Fibroblast of the aortic adventitia (primary cell): ENCODE data around the gene LRRC17. TPM values are rescaled to one million over a fixed set of nuclear protein-coding genes. Genes with fewer than 3 reads are reported as not detected.
"Not testable (repeated sequence)": the region's sequence is repeated elsewhere in the genome, so short reads cannot be mapped to it uniquely, and the experiment has no call there.

Experiments
- DNase-seq: peaks from one replicate; pipeline ENCODE4 v3.0.0-alpha.2; 2010; ENCODE audit warnings: low read depth
- H3K4me3 ChIP-seq: 2 replicates; pipeline ENCODE4 v1.5.1; 2011; ENCODE audit warnings: low read depth, mild to moderate bottlenecking, control low read depth, low read length, moderate library complexity
- CTCF ChIP-seq: IDR thresholded peaks from 2 replicates; pipeline ENCODE4 v1.5.1; 2011; ENCODE audit warnings: mild to moderate bottlenecking, low read length, control low read depth, inconsistent platforms; ENCODE audit not compliant: insufficient read depth
- total RNA-seq: library from RNA; depleted of rRNA; stranded (reverse); fragments of >200 nt; gene quantifications from 2 replicates; pipeline ENCODE4 v1.2.3, GENCODE V29; 2012; ENCODE audit warnings: low replicate concordance

The LRRC17 gene
- total RNA-seq, 1 donor, result 95.6 TPM

GRCh38 chr7:102953406-102953805 is 40.6 kb downstream of the LRRC17 start:
- no peak overlapping the region for H3K4me3 ChIP-seq
- no peak for DNase-seq
- TF ChIP-seq CTCF, result no peak

DNA sequence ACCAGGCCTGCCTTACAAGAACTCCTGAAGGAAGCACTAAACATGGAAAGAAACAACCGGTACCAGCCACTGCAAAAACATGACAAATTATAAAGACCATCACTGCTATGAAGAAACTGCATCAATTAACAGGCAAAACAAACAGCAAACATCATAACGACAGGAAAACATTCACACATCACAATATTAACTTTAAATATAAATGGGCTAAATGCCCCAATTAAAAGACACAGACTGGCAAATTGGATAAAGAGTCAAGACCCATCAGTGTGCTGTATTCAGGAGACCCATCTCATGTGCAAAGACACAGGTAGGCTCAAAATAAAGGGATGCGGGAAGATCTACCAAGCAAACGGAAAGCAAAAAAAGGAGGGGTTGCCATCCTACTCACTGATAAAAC is 41.6 kb downstream of the LRRC17 start:
- H3K4me3 ChIP-seq, DNase-seq: not testable (repeated sequence)

DNA sequence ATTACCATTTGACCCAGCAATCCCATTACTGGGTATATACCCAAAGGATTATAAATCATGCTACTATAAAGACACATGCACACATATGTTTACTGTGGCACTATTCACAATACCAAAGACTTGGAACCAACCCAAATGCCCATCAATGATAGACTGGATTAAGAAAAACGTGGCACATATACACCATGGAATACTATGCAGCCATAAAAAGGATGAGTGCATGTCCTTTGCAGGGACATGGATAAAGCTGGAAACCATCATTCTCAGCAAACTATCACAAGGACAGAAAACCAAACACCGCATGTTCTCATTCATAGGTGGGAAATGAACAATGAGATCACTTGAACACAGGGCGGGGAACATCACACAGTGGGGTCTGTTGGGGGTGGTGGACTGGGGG is 45.2 kb downstream of the LRRC17 start:
- not testable (repeated sequence) for DNase-seq, H3K4me3 ChIP-seq

DNA sequence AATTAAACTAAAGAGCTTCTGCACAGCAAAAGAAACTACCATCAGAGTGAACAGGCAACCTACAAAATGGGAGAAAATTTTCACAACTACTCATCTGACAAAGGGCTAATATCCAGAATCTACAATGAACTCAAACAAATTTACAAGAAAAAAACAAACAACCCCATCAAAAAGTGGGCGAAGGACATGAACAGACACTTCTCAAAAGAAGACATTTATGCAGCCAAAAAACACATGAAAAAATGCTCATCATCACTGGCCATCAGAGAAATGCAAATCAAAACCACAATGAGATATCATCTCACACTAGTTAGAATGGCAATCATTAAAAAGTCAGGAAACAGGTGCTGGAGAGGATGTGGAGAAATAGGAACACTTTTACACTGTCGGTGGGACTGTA is 49.2 kb downstream of the LRRC17 start:
- H3K4me3 ChIP-seq, DNase-seq: not testable (repeated sequence)

- DNase-seq, result no peak
- no peak overlapping the region for H3K4me3 ChIP-seq
- no peak for TF ChIP-seq CTCF
Measured at GRCh38 chr7:102966465-102966864, 53.7 kb downstream of the LRRC17 start.

DNA sequence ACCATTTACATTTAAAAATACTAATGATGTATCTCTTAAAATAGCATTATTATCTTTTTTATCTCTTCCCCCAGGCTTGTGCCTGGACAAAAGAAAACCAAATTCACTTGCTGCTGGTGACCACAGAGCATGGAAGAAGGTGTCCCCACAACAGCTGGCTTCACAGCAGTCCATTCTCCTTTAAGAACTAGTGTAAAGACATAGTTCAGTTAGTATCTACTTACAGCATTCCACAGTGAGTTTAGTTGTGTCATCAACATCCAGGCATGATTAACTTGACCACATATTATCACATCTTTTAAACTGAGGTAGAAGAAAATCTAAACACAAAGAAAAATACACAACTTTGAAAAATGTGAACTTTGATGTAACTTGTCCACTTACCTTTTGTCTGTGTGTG is 55.0 kb downstream of the LRRC17 start:
- peak; percentile 54 for DNase-seq
- H3K4me3 ChIP-seq, result no peak overlapping the region
- TF ChIP-seq CTCF, result no peak

- peak; percentile 41 for DNase-seq
- H3K4me3 ChIP-seq, result no peak overlapping the region
- TF ChIP-seq CTCF, result no peak
Measured at GRCh38 chr7:102973096-102973802, 60.4 kb downstream of the LRRC17 start.

GRCh38 chr7:102974366-102975236 is 61.8 kb downstream of the LRRC17 start:
- DNase-seq, result no peak
- H3K4me3 ChIP-seq, result no peak overlapping the region
- TF ChIP-seq CTCF, result peak; percentile 12
